Measurements from ENCODE around the gene GUCA1C. TPM values are rescaled to one million over a fixed set of nuclear protein-coding genes. Genes with fewer than 3 reads are reported as not detected.

GUCA1C gene
- total and polyA plus RNA-seq, 2 of the 8 experiments (the other 6 are each of a cell fraction or from before 2014, with no cell fraction given), result not detected

GRCh38 chr3:108940568-108941263 lies 13.0 kb downstream of the GUCA1C start:
- ChIA-PET POLR2A (ENCODE audit: partially characterized antibody) (no interaction called here), CTCF (ENCODE audit: partially characterized antibody) (interaction anchor here (1.2 to 1.3 kb wide), 3 partner anchors 14 to 123 kb away, joined by 3 to 6 read pairs (median 3); no protein-coding TSS in a partner anchor)
- Histone ChIP-seq H2AK5ac (ENCODE audit: low read depth, low read length) (no peak overlapping the region), H4K20me1 (replicated peaks in 1 of 2; ENCODE audit: control insufficient read depth in 1 of 2, insufficient read depth in 2 of 2, low read length in 2 of 2) (no peaks in the 10 kb centered on the region), H3K27me3 (replicated peaks in 1 of 4; ENCODE audit: control insufficient read depth in 3 of 4, extremely low read depth in 1 of 4, insufficient read depth in 3 of 4, low read length in 3 of 4) (no peaks in the 10 kb centered on the region), H3K14ac (ENCODE audit: insufficient read length) (no peak overlapping the region), H4K5ac (ENCODE audit: insufficient read length, low read depth, low read length) (no peak overlapping the region), H3K23me2 (ENCODE audit: low read depth, low read length) (no peaks in the 10 kb centered on the region), H3K36me3 (ENCODE audit: control insufficient read depth in 2 of 4, insufficient read depth in 4 of 4, low read length in 3 of 4) (no peaks in the 10 kb centered on the region), H2BK20ac (ENCODE audit: low read length) (no peak overlapping the region), H4K8ac (ENCODE audit: extremely low read depth, insufficient read depth, low read length) (no peak overlapping the region), H3K27ac (ENCODE audit: low read depth, low read length) (no peak overlapping the region), H3K9ac (replicated peaks in 1 of 4; ENCODE audit: extremely low read depth in 1 of 4, low read depth in 3 of 4, low read length in 3 of 4) (no peak overlapping the region), H3K9me3 (ENCODE audit: insufficient read depth in 2 of 2, low read depth in 1 of 2, low read length in 1 of 2) (no peaks in the 10 kb centered on the region), H2AFZ (ENCODE audit: low read length) (no peak overlapping the region), H3K18ac (ENCODE audit: extremely low read depth, low read length) (no peak overlapping the region), H3K4me2 (ENCODE audit: insufficient read depth in 1 of 2, low read depth in 2 of 2, low read length in 2 of 2) (no peak overlapping the region), H2BK5ac (ENCODE audit: low read depth, low read length) (no peak overlapping the region), H3K79me2 (ENCODE audit: control insufficient read depth in 1 of 2, insufficient read depth in 2 of 2, low read length in 2 of 2) (no peaks in the 10 kb centered on the region), H3K79me1 (ENCODE audit: low read depth, low read length) (no peaks in the 10 kb centered on the region), H3K4ac (replicated peaks; ENCODE audit: insufficient read length, low read depth, low read length) (no peak overlapping the region), H3K4me1 (replicated peaks in 1 of 4; ENCODE audit: control insufficient read depth in 3 of 4, insufficient read depth in 4 of 4, low read length in 3 of 4) (no peaks in the 10 kb centered on the region; a peak in 1 of 7 replicates), H3K23ac (ENCODE audit: insufficient read length) (no peak overlapping the region), H3K56ac (replicated peaks; ENCODE audit: insufficient read length, low read depth, low read length) (no peak overlapping the region), H2BK120ac (replicated peaks; ENCODE audit: low read depth, low read length) (no peak overlapping the region), H4K91ac (replicated peaks; ENCODE audit: insufficient read length, low read length) (no peak overlapping the region), H3K4me3 (ENCODE audit: extremely low read depth in 1 of 4, insufficient read depth in 2 of 4, low read depth in 3 of 4, low read length in 4 of 4) (no peak overlapping the region), H2BK15ac (ENCODE audit: low read length) (no peak overlapping the region), H2BK12ac (ENCODE audit: low read depth, low read length) (no peak overlapping the region)
- FAIRE-seq, result no peak
- 89% methylated on average over 5 of the region's 5 CpGs; no CpG with 5 or more reads in 1 of the 2 experiments for whole genome bisulfite sequencing, 2 experiments (ENCODE audit: extremely low coverage in 1 of 2, insufficient coverage in 1 of 2, insufficient read length in 1 of 2, insufficient replicate concordance in 2 of 2, low coverage in 1 of 2, low lambda C conversion rate in 2 of 2, missing lambda C conversion rate in 1 of 2)
- TF ChIP-seq TEAD4 (IDR thresholded peaks at IDR 0.05; ENCODE audit: low read depth, low read length) (no peak), SIN3A (conservative IDR thresholded peaks at IDR 0.05 in 1 of 2, IDR thresholded peaks at IDR 0.05 in 1 of 2; ENCODE audit: low read depth in 1 of 2, low read length in 2 of 2) (no peak), GABPA (IDR thresholded peaks at IDR 0.05; ENCODE audit: borderline replicate concordance, insufficient read depth, low read length) (no peak), CEBPB (IDR thresholded peaks at IDR 0.05; ENCODE audit: low read depth, low read length) (no peak), CHD2 (IDR thresholded peaks at IDR 0.05; ENCODE audit: low read length) (no peak), BACH1 (IDR thresholded peaks at IDR 0.05; ENCODE audit: low read length) (no peak), SIRT6 (IDR thresholded peaks at IDR 0.05; ENCODE audit: low read length) (no peak), CBX5 (IDR thresholded peaks at IDR 0.05; ENCODE audit: low read depth, low read length) (no peak), CTCF (IDR thresholded peaks at IDR 0.05; ENCODE audit: control extremely low read depth in 1 of 3, insufficient read depth in 1 of 3, low read depth in 1 of 3, low read length in 3 of 3) (no peak)
- DNase-seq (ENCODE audit: low read depth in 1 of 2, low spot score in 2 of 2), result no peak
